GM12874 (cell line): ENCODE results near the gene RSAD2.

Experiments used
- TF ChIP-seq, protein P1 (sequence below): IDR thresholded peaks from 2 replicates; pipeline ENCODE4 v1.5.1; 2011; ENCODE audit warnings: low read depth, mild to moderate bottlenecking, control low read depth, low read length, moderate library complexity; ENCODE audit not compliant: insufficient read depth

The RSAD2 gene

DNA sequence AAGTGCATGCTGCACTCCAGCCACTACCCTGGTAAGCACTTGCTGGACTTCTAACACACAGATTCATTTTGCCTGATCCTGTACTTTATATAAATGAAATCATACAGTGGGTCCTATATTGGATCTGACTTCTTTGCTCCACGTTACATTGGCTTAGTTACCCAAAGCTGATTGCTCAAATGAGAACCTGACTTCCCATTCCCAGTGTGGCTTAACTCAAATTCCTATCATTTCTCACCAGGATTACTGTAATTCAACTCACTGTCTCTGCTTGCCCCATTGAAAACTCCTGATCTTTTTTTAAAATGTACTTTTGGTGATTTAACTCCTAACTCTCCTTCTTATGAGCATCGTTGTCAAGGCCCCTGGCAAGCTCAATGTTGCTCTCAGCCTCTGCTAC, 1.4 kb downstream of the RSAD2 start:
- TF ChIP-seq, protein P1, sequence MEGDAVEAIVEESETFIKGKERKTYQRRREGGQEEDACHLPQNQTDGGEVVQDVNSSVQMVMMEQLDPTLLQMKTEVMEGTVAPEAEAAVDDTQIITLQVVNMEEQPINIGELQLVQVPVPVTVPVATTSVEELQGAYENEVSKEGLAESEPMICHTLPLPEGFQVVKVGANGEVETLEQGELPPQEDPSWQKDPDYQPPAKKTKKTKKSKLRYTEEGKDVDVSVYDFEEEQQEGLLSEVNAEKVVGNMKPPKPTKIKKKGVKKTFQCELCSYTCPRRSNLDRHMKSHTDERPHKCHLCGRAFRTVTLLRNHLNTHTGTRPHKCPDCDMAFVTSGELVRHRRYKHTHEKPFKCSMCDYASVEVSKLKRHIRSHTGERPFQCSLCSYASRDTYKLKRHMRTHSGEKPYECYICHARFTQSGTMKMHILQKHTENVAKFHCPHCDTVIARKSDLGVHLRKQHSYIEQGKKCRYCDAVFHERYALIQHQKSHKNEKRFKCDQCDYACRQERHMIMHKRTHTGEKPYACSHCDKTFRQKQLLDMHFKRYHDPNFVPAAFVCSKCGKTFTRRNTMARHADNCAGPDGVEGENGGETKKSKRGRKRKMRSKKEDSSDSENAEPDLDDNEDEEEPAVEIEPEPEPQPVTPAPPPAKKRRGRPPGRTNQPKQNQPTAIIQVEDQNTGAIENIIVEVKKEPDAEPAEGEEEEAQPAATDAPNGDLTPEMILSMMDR: no peak

DNA sequence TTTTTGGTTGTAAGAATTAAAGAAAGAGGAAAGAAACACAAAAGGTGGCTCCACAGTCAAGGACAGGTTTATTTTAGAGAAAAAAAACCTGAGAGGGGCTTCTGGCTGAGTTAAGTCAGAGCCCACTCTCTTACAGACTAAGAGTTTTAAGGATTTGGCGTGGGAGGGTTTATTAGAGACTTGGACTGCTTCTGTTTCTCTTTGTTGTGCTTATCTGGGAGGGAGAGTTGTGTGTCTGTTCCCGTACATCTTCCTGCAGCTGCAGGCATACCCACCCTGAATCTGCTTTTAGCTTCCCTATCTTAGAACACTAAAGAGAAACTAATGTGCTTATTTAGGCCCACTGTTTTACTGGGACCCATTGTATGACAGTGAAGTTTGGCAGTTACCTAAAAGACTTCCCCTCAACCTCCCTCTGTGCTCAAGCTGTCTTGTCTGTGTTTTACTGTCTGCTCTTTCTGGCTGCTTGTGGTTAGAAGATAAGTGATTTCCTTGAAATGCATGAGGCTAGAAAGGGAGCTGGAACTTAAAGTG, 2.7 kb downstream of the RSAD2 start:
- TF ChIP-seq, protein P1: no peak

DNA sequence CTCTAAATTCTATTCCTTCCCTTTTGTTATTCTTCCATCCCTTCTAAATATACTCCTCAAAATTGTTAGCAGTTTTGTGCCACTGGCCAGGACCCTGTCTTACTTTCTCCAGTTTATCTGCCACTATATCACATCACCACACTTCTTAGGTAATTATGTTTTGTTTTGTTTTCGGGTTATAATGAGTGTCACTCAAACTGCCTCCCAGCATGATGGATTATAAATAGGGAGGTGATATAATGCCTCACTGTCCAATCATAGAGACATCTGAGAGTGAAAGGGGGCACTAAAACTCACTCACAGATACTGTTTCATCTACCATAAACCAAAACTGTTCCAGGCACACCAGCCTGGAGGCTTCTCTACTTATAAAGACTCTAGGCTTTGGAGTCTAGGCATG, 3.5 kb downstream of the RSAD2 start:
- TF ChIP-seq, protein P1: no peak

- TF ChIP-seq, protein P1: no peak
Observed at GRCh38 chr2:6881516-6881915, 3.9 kb downstream of the RSAD2 start.

GRCh38 chr2:6883448-6884122, 6.0 kb downstream of the RSAD2 start:
- TF ChIP-seq, protein P1: no peak

DNA sequence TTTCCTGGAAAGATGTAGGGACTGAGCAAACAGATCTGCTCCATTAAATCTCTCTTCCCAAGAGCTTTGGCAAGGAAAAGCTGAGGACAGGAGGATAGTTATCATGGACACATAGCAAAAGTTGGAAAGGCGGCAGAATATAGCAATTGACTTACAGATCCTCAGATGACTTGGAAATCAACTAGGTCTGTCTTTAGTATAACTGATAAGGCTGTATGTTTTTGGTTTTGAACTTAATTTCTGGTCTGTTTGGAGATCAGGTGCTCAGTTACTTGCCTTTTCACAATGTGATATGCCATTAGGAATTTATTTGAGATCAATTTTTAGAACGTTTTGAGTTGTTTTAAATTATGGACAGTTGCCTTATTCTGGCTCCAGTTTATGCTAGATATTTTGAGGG, 8.0 kb downstream of the RSAD2 start:
- TF ChIP-seq, protein P1: no peak

DNA sequence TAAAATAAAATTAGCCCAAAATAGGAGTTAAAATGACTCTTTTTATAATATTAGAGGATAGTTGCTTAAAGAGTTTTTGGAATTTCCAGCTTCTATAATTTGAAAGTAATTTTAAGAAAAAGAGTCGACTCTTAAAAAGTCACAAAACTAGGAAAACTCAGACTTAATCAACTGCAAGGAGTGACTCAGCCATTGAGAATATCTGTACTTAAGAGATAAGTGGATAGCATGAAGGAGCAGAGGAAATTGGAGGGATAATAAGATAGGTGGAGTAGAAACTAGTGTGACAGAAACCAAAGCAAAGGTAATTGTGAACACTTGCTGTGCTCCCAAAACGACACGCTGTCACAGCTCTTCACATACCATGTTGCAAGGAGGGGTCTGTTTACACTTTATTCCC, 8.4 kb downstream of the RSAD2 start:
- TF ChIP-seq, protein P1: no peak
